ENCODE measurements around the gene CTIF.

DNA sequence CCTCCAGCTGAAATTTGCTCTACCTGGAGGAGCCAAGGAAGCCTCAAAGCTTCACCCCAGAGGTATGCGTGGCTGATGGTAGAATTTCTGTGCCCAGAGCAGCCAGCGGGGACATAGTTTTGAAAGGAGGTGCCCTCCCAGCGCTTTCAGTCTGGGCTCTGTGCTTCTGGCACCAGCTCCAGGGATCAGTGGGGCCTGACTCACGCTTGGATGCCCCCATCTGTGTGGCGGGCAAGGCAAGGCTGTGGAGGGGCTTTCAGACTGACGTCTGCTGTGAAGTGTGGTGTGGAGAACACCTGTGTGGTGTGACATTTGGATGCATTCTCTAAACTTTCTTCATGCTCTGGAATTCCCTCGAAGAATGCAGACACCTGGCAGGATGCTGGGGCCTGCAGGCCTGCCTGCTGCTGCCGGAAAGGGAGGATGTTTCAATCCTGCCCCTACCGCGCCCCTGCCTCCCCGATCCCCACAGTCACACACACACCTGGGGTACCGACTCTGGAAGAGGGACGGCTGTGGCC lies 84.1 kb downstream of the CTIF start:
- TF ChIP-seq POLR2AphosphoS5 (IDR thresholded peaks at IDR 0.05) (no peak), POLR2A (IDR thresholded peaks at IDR 0.05) (no peak), EP300 (IDR thresholded peaks at IDR 0.05; ENCODE audit: low read depth) (no peak)
- TF ChIP-seq, protein P1, sequence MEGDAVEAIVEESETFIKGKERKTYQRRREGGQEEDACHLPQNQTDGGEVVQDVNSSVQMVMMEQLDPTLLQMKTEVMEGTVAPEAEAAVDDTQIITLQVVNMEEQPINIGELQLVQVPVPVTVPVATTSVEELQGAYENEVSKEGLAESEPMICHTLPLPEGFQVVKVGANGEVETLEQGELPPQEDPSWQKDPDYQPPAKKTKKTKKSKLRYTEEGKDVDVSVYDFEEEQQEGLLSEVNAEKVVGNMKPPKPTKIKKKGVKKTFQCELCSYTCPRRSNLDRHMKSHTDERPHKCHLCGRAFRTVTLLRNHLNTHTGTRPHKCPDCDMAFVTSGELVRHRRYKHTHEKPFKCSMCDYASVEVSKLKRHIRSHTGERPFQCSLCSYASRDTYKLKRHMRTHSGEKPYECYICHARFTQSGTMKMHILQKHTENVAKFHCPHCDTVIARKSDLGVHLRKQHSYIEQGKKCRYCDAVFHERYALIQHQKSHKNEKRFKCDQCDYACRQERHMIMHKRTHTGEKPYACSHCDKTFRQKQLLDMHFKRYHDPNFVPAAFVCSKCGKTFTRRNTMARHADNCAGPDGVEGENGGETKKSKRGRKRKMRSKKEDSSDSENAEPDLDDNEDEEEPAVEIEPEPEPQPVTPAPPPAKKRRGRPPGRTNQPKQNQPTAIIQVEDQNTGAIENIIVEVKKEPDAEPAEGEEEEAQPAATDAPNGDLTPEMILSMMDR (IDR thresholded peaks at IDR 0.05), result no peak

Data from transverse colon (tissue), 4 donors.